Colonic mucosa (tissue), 4 donors: ENCODE results near the gene STARD9. TPM values are rescaled to one million over a fixed set of nuclear protein-coding genes. Genes with fewer than 3 reads are reported as not detected.

Source experiments
- DNase-seq: peaks from one replicate; pipeline ENCODE4 v3.0.0-alpha.2; 2020
- H3K27ac ChIP-seq: fragments of 200-600 bp; one replicate; pipeline ENCODE4 v1.8.0; 2021
- H3K27me3 ChIP-seq: fragments of 200-600 bp; one replicate; pipeline ENCODE4 v1.8.0; 2021
- H3K36me3 ChIP-seq: fragments of 200-600 bp; one replicate; pipeline ENCODE4 v1.8.0; 2021
- H3K4me1 ChIP-seq: fragments of 200-600 bp; one replicate; pipeline ENCODE4 v1.8.0; 2021; ENCODE audit warnings: mild to moderate bottlenecking
- H3K4me3 ChIP-seq: fragments of 200-600 bp; one replicate; pipeline ENCODE4 v1.8.0; 2021
- H3K9ac ChIP-seq, 2 donors: one replicate each; pipeline ENCODE4 v1.7.0; 2013; ENCODE audit warnings: control low read depth in 2 of 2, low read depth in 2 of 2, low read length in 2 of 2
- H3K9me3 ChIP-seq: fragments of 200-600 bp; one replicate; pipeline ENCODE4 v1.8.0; 2021
- intact Hi-C: fragments of 100-400 bp; cut with DNase I; formaldehyde crosslinking; loops from one replicate; pipeline ENCODE4 v1.14.1; 2022
- total RNA-seq, 2 donors: library from RNA; stranded (reverse); fragmentation: NEBNext Ultra II Directional in 1 of 2; extraction: Animal tissue kit (Norgen Biotek cat#: 25700) in 1 of 2; gene quantifications; one replicate each; pipeline ENCODE4 v1.2.1, GENCODE V29; 2021
- TF ChIP-seq, protein P1 (sequence below): fragments of 200-600 bp; IDR thresholded peaks from one replicate; pipeline ENCODE4 v1.8.0; 2022; ENCODE audit warnings: antibody characterized with exemption, mild to moderate bottlenecking
- donor health status: healthy.
- donor health status: DM: no; HTN: no; CAD: no.
- donor health status: DM: no; HTN: no; CAD: no.

STARD9 gene
- total RNA-seq, 2 donors from 2014 or later = 4.7 to 5.2 TPM

DNA sequence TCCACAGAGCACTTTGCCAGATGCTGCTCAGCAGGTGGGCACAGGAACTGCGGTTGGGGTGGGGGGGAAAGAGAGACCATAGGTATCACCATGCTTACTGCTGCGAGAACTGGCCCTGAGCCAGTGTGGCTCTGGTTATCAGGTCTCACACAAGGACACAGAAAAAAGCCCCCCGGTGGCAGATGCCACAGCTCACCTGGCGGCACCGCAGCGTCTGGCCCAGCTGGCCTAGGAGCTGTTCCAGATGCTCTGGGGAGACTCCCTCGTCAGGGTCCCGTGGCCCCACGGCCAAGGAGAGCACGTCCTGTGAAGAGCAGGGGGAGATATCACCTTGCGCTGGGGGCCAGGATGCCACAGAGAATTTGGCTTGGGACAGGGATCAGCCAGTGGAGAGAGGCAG lies 150.7 kb downstream of the STARD9 start:
- TF ChIP-seq, protein P1, sequence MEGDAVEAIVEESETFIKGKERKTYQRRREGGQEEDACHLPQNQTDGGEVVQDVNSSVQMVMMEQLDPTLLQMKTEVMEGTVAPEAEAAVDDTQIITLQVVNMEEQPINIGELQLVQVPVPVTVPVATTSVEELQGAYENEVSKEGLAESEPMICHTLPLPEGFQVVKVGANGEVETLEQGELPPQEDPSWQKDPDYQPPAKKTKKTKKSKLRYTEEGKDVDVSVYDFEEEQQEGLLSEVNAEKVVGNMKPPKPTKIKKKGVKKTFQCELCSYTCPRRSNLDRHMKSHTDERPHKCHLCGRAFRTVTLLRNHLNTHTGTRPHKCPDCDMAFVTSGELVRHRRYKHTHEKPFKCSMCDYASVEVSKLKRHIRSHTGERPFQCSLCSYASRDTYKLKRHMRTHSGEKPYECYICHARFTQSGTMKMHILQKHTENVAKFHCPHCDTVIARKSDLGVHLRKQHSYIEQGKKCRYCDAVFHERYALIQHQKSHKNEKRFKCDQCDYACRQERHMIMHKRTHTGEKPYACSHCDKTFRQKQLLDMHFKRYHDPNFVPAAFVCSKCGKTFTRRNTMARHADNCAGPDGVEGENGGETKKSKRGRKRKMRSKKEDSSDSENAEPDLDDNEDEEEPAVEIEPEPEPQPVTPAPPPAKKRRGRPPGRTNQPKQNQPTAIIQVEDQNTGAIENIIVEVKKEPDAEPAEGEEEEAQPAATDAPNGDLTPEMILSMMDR = no peak
- Histone ChIP-seq H3K9me3 (no peaks in the 10 kb centered on the region), H3K4me3 (no peak overlapping the region), H3K36me3 (peaks cover 9% of the 10 kb centered on the region), H3K4me1 (no peaks in the 10 kb centered on the region), H3K27me3 (no peaks in the 10 kb centered on the region), H3K9ac (no peak overlapping the region), H3K27ac (no peak overlapping the region)
- DNase-seq = no peak
- intact Hi-C loops = no loop called here

DNA sequence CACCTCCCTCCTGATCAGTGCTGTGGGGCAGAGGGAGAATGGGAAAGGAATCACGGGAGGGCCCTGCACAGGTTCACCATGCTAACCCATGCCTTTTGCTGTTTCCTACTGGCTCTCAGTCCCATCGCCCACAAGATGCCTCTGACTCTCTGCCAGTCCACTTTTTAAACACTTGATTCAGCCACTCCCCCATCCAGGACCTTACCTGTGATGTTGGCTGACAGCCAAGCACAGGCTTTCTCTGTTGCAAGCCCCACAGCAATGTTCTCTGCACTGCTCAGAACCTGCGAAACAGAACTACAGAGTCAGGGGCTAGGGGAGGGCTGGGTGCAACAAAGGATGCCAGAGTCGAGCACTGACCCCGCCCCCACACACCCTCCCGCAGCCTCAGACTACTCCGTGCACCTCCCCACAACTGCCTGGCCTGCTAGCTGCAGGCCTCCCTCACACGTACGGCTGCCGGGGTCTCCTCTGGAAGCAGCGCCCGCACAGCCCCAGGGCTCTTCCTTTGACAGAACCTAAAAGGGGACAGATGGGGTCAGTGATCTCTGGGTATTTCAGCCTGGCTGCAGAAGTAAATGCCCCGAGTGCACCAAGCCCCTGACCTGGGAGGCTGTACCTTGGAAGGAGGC lies 152.5 kb downstream of the STARD9 start:
- Histone ChIP-seq H3K27ac (no peak overlapping the region), H3K27me3 (no peaks in the 10 kb centered on the region), H3K36me3 (peaks cover 7% of the 10 kb centered on the region), H3K4me1 (no peaks in the 10 kb centered on the region), H3K4me3 (no peak overlapping the region), H3K9me3 (no peaks in the 10 kb centered on the region), H3K9ac (no peak overlapping the region)
- TF ChIP-seq, protein P1 = no peak
- intact Hi-C loops = no loop called here
- no peak for DNase-seq

DNA sequence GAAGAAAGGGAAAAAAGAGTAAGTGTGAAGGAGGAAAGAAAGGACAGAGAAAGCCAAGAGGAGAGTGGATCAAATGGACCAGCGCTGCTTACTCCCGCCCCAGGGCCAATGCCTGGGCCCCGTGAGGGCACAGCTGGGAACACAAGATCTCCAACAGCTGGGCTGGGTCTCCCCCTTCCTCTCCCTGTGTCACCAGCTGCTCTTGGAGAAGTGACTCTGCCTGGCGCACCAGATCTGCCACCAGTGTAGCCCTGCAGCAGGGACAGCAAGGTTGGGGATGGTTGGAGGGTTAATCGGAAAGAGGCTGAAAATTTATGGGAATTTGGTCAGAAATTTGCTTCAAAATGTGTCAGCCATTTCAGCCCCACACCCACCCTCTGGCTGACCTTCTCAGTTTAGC lies 153.2 kb downstream of the STARD9 start:
- TF ChIP-seq, protein P1 = no peak
- no peak for DNase-seq
- no peaks in the 10 kb centered on the region for H3K9me3 ChIP-seq
- H3K36me3 ChIP-seq = peaks cover 7% of the 10 kb centered on the region
- no peak overlapping the region for H3K9ac ChIP-seq
- H3K27me3 ChIP-seq = no peaks in the 10 kb centered on the region
- H3K27ac ChIP-seq = no peak overlapping the region
- H3K4me3 ChIP-seq = no peak overlapping the region
- no peaks in the 10 kb centered on the region for H3K4me1 ChIP-seq
- intact Hi-C loops = no loop called here

DNA sequence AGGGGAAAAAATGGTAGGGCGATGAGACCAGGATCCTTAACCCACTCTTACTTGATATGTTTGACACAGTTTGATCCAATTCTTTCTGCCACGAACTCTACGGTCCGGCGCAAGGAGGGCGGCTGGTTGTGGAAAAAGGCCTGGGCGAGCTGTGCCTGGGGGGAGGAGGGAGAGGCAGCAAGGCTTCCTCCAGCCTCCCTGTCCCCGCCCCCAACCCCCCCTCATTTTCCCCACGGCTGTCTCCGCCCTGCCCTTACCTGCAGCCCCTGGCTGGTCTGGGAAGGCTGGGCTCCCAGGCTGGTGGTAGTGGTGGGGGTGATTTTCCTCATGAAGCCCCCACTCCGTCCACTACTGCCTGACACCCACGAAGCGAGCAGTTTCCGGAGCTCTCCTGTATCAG lies 153.6 kb downstream of the STARD9 start:
- Histone ChIP-seq H3K27me3 (no peaks in the 10 kb centered on the region), H3K4me3 (no peak overlapping the region), H3K9ac (no peak overlapping the region), H3K27ac (no peak overlapping the region), H3K4me1 (no peaks in the 10 kb centered on the region), H3K9me3 (no peaks in the 10 kb centered on the region), H3K36me3 (peaks cover 9% of the 10 kb centered on the region)
- intact Hi-C loops = no loop called here
- TF ChIP-seq, protein P1 = no peak
- no peak for DNase-seq

DNA sequence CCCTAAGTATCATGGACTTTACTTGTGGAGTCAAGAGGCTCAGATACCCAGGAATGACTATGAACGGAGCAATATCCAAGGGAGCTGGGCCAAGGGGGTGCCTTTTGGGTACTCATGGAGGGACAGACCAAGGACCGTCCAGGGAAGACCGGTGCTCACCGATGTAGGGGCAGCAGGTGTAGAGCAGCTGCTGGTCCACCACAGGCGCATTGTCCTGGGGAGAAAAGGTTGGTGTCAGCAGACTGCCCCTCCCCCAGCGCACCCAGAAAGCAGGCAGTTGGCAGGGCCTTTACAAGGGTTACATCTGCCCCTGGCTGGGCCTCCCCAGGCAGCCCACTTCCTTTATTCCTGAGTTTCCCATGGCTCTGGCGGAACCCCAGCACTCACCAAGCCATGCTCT lies 154.0 kb downstream of the STARD9 start:
- Histone ChIP-seq H3K27ac (no peak overlapping the region), H3K9ac (no peak overlapping the region), H3K9me3 (no peaks in the 10 kb centered on the region), H3K27me3 (no peaks in the 10 kb centered on the region), H3K36me3 (peaks cover 9% of the 10 kb centered on the region), H3K4me3 (no peak overlapping the region), H3K4me1 (no peaks in the 10 kb centered on the region)
- TF ChIP-seq, protein P1 = no peak
- no peak for DNase-seq
- intact Hi-C loops = no loop called here
